H1 (cell line): ENCODE measurements around the gene TTBK2. TPM values are rescaled to one million over a fixed set of nuclear protein-coding genes. Genes with fewer than 3 reads are reported as not detected.

Experiments
- CTCF ChIA-PET: fragments of 300-600 bp; sonication (Branson Sonifier 250); formaldehyde crosslinking; loops from one replicate; lab custom pipeline; 2021; ENCODE audit not compliant: partially characterized antibody; lab: Charles Lee
- POLR2A ChIA-PET: fragments of 300-600 bp; sonication (Branson Sonifier 250); formaldehyde crosslinking; loops from one replicate; lab custom pipeline; 2021; ENCODE audit warnings: inconsistent platforms; ENCODE audit not compliant: partially characterized antibody; lab: Charles Lee
- DNase-seq, 2 experiments: peaks; one replicate each; pipeline versions ENCODE4 v3.0.0 to v3.0.0-alpha.2; 2010 to 2022; ENCODE audit warnings: low spot score in 2 of 2, low read depth in 1 of 2, mixed read lengths in 1 of 2
- FAIRE-seq: peaks from 2 replicates; lab custom pipeline; 2011; peaks lifted over from hg19 to GRCh38; lab: Jason Lieb, UNC
- H2AFZ ChIP-seq: 2 replicates; pipeline ENCODE4 v1.8.1; 2012; ENCODE audit warnings: low read length, inconsistent platforms
- H2AK5ac ChIP-seq: 2 replicates; pipeline ENCODE4 v1.6.1; 2013; ENCODE audit warnings: low read depth, low read length
- H2BK120ac ChIP-seq: replicated peaks from 2 replicates; pipeline ENCODE3; 2013; ENCODE audit warnings: low read depth, low read length, inconsistent platforms
- H2BK12ac ChIP-seq: 2 replicates; pipeline ENCODE4 v1.6.1; 2013; ENCODE audit warnings: low read depth, low read length
- H2BK15ac ChIP-seq: 2 replicates; pipeline ENCODE4 v1.6.1; 2013; ENCODE audit warnings: low read length
- H2BK20ac ChIP-seq: 2 replicates; pipeline ENCODE4 v1.6.1; 2013; ENCODE audit warnings: low read length
- H2BK5ac ChIP-seq: 2 replicates; pipeline ENCODE4 v1.6.1; 2013; ENCODE audit warnings: low read depth, low read length
- H3K14ac ChIP-seq: 2 replicates; pipeline ENCODE4 v1.6.1; 2013; ENCODE audit warnings: inconsistent platforms; ENCODE audit not compliant: insufficient read length
- H3K18ac ChIP-seq: 2 replicates; pipeline ENCODE4 v1.6.1; 2013; ENCODE audit warnings: low read length; ENCODE audit errors: extremely low read depth
- H3K23ac ChIP-seq: 2 replicates; pipeline ENCODE4 v1.6.1; 2013; ENCODE audit warnings: inconsistent platforms; ENCODE audit not compliant: insufficient read length
- H3K23me2 ChIP-seq: 2 replicates; pipeline ENCODE4 v1.6.1; 2013; ENCODE audit warnings: low read depth, low read length
- H3K27ac ChIP-seq: 2 replicates; pipeline ENCODE4 v1.6.1; 2011; ENCODE audit warnings: low read depth, low read length, inconsistent platforms
- H3K27me3 ChIP-seq, 4 experiments: replicated peaks in 1 of 4; 1 replicate in 1 of 4; 2 replicates in 3 of 4; pipeline versions ENCODE4 v1.6.1 to v1.8.1; 2011 to 2013; ENCODE audit warnings: low read length in 3 of 4, mild to moderate bottlenecking in 3 of 4, inconsistent platforms in 2 of 4, mixed read lengths in 2 of 4, moderate library complexity in 1 of 4; ENCODE audit not compliant: control insufficient read depth in 3 of 4, insufficient read depth in 3 of 4; ENCODE audit errors: extremely low read depth in 1 of 4
- H3K36me3 ChIP-seq, 4 experiments: 2 replicates each; pipeline versions ENCODE4 v1.6.1 to v1.8.1; 2011 to 2013; ENCODE audit warnings: mild to moderate bottlenecking in 4 of 4, low read length in 3 of 4, moderate library complexity in 2 of 4, control low read depth in 1 of 4, inconsistent platforms in 1 of 4; ENCODE audit not compliant: insufficient read depth in 4 of 4, control insufficient read depth in 2 of 4
- H3K4ac ChIP-seq: replicated peaks from 2 replicates; pipeline ENCODE3; 2013; ENCODE audit warnings: low read length, low read depth, mixed read lengths, inconsistent platforms; ENCODE audit not compliant: insufficient read length
- H3K4me1 ChIP-seq, 4 experiments: replicated peaks in 1 of 4; 1 replicate in 1 of 4; 2 replicates in 3 of 4; pipeline versions ENCODE4 v1.6.1 to v1.8.1; 2011 to 2013; ENCODE audit warnings: low read length in 3 of 4, inconsistent platforms in 2 of 4, mixed read lengths in 1 of 4; ENCODE audit not compliant: insufficient read depth in 4 of 4, control insufficient read depth in 3 of 4
- H3K4me2 ChIP-seq, 2 experiments: 2 replicates each; pipeline versions ENCODE4 v1.6.1 to v1.8.1; 2011 to 2013; ENCODE audit warnings: low read depth in 2 of 2, low read length in 2 of 2, control low read depth in 1 of 2, inconsistent platforms in 1 of 2, mild to moderate bottlenecking in 1 of 2; ENCODE audit not compliant: insufficient read depth in 1 of 2
- H3K4me3 ChIP-seq, 4 experiments: fragments of 200-600, 300-600 bp in 1 of 4; sonication (generic), shearing (Covaris generic), sonication (Bioruptor Twin) in 1 of 4; 2 replicates each; pipeline versions ENCODE4 v1.5.1 to v1.8.1; 2011 to 2016; ENCODE audit warnings: low read length in 4 of 4, low read depth in 3 of 4, control low read depth in 2 of 4, inconsistent platforms in 2 of 4, mild to moderate bottlenecking in 2 of 4, mixed read lengths in 1 of 4, moderate library complexity in 1 of 4; ENCODE audit not compliant: insufficient read depth in 2 of 4; ENCODE audit errors: extremely low read depth in 1 of 4
- H3K56ac ChIP-seq: replicated peaks from 2 replicates; pipeline ENCODE3; 2013; ENCODE audit warnings: low read depth, mild to moderate bottlenecking, mixed read lengths, low read length, inconsistent platforms; ENCODE audit not compliant: insufficient read length
- H3K79me1 ChIP-seq: 2 replicates; pipeline ENCODE4 v1.6.1; 2013; ENCODE audit warnings: low read depth, low read length, control low read depth
- H3K79me2 ChIP-seq, 2 experiments: 2 replicates each; pipeline versions ENCODE4 v1.6.1 to v1.8.1; 2012 to 2013; ENCODE audit warnings: low read length in 2 of 2, mild to moderate bottlenecking in 2 of 2, inconsistent platforms in 1 of 2; ENCODE audit not compliant: insufficient read depth in 2 of 2, control insufficient read depth in 1 of 2
- H3K9ac ChIP-seq, 4 experiments: replicated peaks in 1 of 4; 1 replicate in 1 of 4; 2 replicates in 3 of 4; pipeline versions ENCODE4 v1.6.1 to v1.8.1; 2011 to 2013; ENCODE audit warnings: low read depth in 3 of 4, low read length in 3 of 4, control low read depth in 2 of 4, mild to moderate bottlenecking in 2 of 4, moderate library complexity in 2 of 4, inconsistent platforms in 1 of 4; ENCODE audit errors: extremely low read depth in 1 of 4
- H3K9me3 ChIP-seq, 2 experiments: 2 replicates each; pipeline versions ENCODE4 v1.6.1 to v1.8.1; 2012 to 2013; ENCODE audit warnings: mild to moderate bottlenecking in 2 of 2, moderate library complexity in 2 of 2, control low read depth in 1 of 2, inconsistent platforms in 1 of 2, low read depth in 1 of 2, low read length in 1 of 2, mixed read lengths in 1 of 2; ENCODE audit not compliant: insufficient read depth in 2 of 2
- H4K20me1 ChIP-seq, 2 experiments: replicated peaks in 1 of 2; 2 replicates each; pipeline versions ENCODE3 to v1.8.1; 2011 to 2013; ENCODE audit warnings: inconsistent platforms in 2 of 2, low read length in 2 of 2, mild to moderate bottlenecking in 1 of 2; ENCODE audit not compliant: insufficient read depth in 2 of 2, control insufficient read depth in 1 of 2
- H4K5ac ChIP-seq: 2 replicates; pipeline ENCODE4 v1.6.1; 2013; ENCODE audit warnings: low read length, low read depth, mixed read lengths, inconsistent platforms; ENCODE audit not compliant: insufficient read length
- H4K8ac ChIP-seq: 2 replicates; pipeline ENCODE4 v1.8.0; 2013; ENCODE audit warnings: mild to moderate bottlenecking, moderate library complexity, low read length, inconsistent platforms; ENCODE audit not compliant: insufficient read depth; ENCODE audit errors: extremely low read depth
- H4K91ac ChIP-seq: replicated peaks from 2 replicates; pipeline ENCODE3; 2013; ENCODE audit warnings: low read length, mixed read lengths, inconsistent platforms; ENCODE audit not compliant: insufficient read length
- BRCA1 ChIP-seq: IDR thresholded peaks from 2 replicates; pipeline ENCODE4 v1.6.1; 2012; ENCODE audit warnings: low read depth, low read length, improper control_type of control experiment
- CTBP2 ChIP-seq: IDR thresholded peaks from 2 replicates; pipeline ENCODE4 v1.7.0; 2011; ENCODE audit warnings: borderline replicate concordance, mild to moderate bottlenecking, moderate library complexity, mixed read lengths, low read length; ENCODE audit not compliant: insufficient read depth, insufficient read length
- EGR1 ChIP-seq: IDR thresholded peaks from 2 replicates; pipeline ENCODE4 v1.6.1; 2011; ENCODE audit warnings: low read depth, low read length, borderline replicate concordance
- HDAC2 ChIP-seq, 2 experiments: fragments of 300-600 bp in 1 of 2; sonication (generic) in 1 of 2; IDR thresholded peaks; 2 replicates each; pipeline ENCODE4 v1.6.1; 2011 to 2012; ENCODE audit warnings: low read depth in 2 of 2, low read length in 2 of 2, mild to moderate bottlenecking in 2 of 2, moderate library complexity in 2 of 2, borderline replicate concordance in 1 of 2, inconsistent platforms in 1 of 2
- KDM5A ChIP-seq: fragments of 200-600 bp; IDR thresholded peaks from 2 replicates; pipeline ENCODE4 v1.7.1; 2012; ENCODE audit warnings: mild to moderate bottlenecking, low read length, inconsistent platforms, mixed read lengths
- MAFK ChIP-seq: IDR thresholded peaks from 2 replicates; pipeline ENCODE4 v1.6.1; 2012; ENCODE audit warnings: low read depth, mild to moderate bottlenecking, improper control_type of control experiment, low read length
- POLR2AphosphoS5 ChIP-seq: IDR thresholded peaks from 2 replicates; pipeline ENCODE4 v1.6.1; 2011; ENCODE audit warnings: low read depth, low read length
- SAP30 ChIP-seq: fragments of 300-600 bp; sonication (generic); IDR thresholded peaks from 2 replicates; pipeline ENCODE4 v1.7.1; 2012; ENCODE audit warnings: low read length, moderate library complexity, mild to moderate bottlenecking, inconsistent platforms; ENCODE audit not compliant: insufficient read depth, insufficient replicate concordance
- SIX5 ChIP-seq: IDR thresholded peaks from 2 replicates; pipeline ENCODE4 v1.6.1; 2011; ENCODE audit warnings: mild to moderate bottlenecking, low read depth, low read length
- SP1 ChIP-seq: IDR thresholded peaks from 2 replicates; pipeline ENCODE4 v1.6.1; 2011; ENCODE audit warnings: low read depth, low read length
- SUZ12 ChIP-seq: fragments of 200-600 bp; sonication (generic); IDR thresholded peaks from 2 replicates; pipeline ENCODE4 v1.6.1; 2012; ENCODE audit warnings: mild to moderate bottlenecking, inconsistent platforms, low read length, moderate library complexity, mixed read lengths
- TAF7 ChIP-seq: optimal IDR thresholded peaks from 2 replicates; pipeline ENCODE3; 2011; ENCODE audit warnings: low read depth, mild to moderate bottlenecking, inconsistent platforms, low read length, moderate library complexity, borderline replicate concordance
- WGBS, 2 experiments: shearing (Covaris generic) in 1 of 2; methylation state at CpG; one replicate each; pipeline versions ENCODE4 v1.1.6 to v1.1.7; 2013 to 2015; ENCODE audit warnings: low lambda C conversion rate in 2 of 2, mixed read lengths in 2 of 2, inconsistent platforms in 1 of 2, low coverage in 1 of 2, missing lambda C conversion rate in 1 of 2; ENCODE audit not compliant: insufficient replicate concordance in 2 of 2, insufficient coverage in 1 of 2, insufficient read length in 1 of 2; ENCODE audit errors: extremely low coverage in 1 of 2, missing lambda C conversion rate in 1 of 2; 5-methylcytosine and 5-hydroxymethylcytosine counted together
- polyA plus RNA-seq, 7 experiments: library from polyadenylated mRNA; depleted of rRNA in 3 of 7; stranded (reverse) in 5 of 7; unstranded in 2 of 7; fragments of >200 nt in 5 of 7; fragments of 200-250 nt in 2 of 7; gene quantifications; 1 replicate in 5 of 7; 2 replicates in 1 of 7; 4 replicates in 1 of 7; pipeline versions ENCODE4 v1.2.1 to v1.2.3, GENCODE V29; 2011 to 2013; ENCODE audit warnings: missing spikeins in 2 of 7, mixed read lengths in 2 of 7
- total RNA-seq: library from RNA; stranded (reverse); fragmentation: NEBNext Ultra II Directional; extraction: Animal tissue kit (Norgen Biotek cat#: 25700); gene quantifications from 2 replicates; pipeline ENCODE4 v1.2.1, GENCODE V29; 2021

TTBK2 gene
- total and polyA plus RNA-seq, 2 of the 8 experiments (the other 6 are each of a cell fraction or from before 2014, with no cell fraction given), result 2.7 to 18.2 TPM

DNA sequence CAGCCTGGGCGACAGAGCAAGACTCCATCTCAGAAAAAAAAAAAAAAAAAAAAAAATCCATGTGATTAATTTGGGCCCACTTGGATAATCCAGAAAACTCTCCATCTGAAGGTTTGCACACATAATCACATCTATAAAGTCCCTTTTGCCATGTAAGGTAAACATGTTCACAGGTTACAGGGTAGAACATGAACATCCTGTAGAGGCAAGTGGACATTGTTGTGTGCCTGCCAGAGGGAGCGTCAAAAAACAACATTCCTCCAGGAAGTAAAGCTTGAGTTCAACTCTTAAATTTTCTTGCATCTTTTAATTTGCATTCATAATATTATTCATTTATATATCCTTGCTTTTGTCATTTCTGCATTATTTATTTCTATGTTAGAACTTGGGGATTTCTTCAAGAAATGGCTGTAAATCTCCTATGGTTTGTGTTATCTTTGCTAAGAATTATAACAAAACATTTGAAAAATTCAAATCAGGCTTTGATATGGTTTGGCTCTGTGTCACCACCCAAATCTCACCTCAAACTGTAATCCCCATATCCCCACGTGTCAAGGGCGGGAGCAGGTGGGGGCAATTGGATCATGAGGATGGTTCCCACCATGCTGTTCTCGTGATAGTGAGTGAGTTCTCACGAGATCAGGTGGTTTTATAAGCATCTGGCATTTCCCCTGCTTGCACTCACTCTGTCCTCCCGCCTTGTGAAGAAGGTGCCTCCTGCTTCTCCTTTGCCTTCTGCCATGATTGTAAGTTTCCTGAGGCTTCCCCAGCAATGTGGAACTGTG lies 11.3 kb upstream of the TTBK2 start:
- Histone ChIP-seq H3K56ac (no peak overlapping the region), H3K9me3 (no peaks in the 10 kb centered on the region), H3K4ac (no peak overlapping the region), H3K27me3 (no peaks in the 10 kb centered on the region), H3K79me2 (no peaks in the 10 kb centered on the region), H3K14ac (no peak overlapping the region), H2BK20ac (no peak overlapping the region), H3K27ac (no peak overlapping the region), H2AK5ac (no peak overlapping the region), H4K5ac (no peak overlapping the region), H3K4me1 (no peaks in the 10 kb centered on the region), H4K91ac (no peak overlapping the region), H2BK120ac (no peak overlapping the region), H3K36me3 (no peaks in the 10 kb centered on the region), H2AFZ (no peak overlapping the region), H4K20me1 (no peaks in the 10 kb centered on the region), H2BK5ac (no peak overlapping the region), H2BK12ac (no peak overlapping the region), H4K8ac (no peak overlapping the region), H3K4me3 (no peak overlapping the region), H2BK15ac (no peak overlapping the region), H3K9ac (no peak overlapping the region), H3K23me2 (no peaks in the 10 kb centered on the region; the same call in 1 of the 2 replicates), H3K18ac (no peak overlapping the region), H3K79me1 (no peaks in the 10 kb centered on the region), H3K23ac (no peak overlapping the region), H3K4me2 (no peak overlapping the region)
- WGBS, 2 experiments, result 90% methylated on average over 6 of the region's 7 CpGs; no CpG with 5 or more reads in 1 of the 2 experiments
- ChIA-PET POLR2A (interaction anchor here (0.7 kb wide), 1 partner anchor 22 kb away, joined by 3 read pairs; no protein-coding TSS in a partner anchor), CTCF (interaction anchor here (0.9 to 1.6 kb wide), 2 partner anchors 22 to 61 kb away, joined by 5 to 8 read pairs; no protein-coding TSS in a partner anchor)
- peak in 1 of 2 experiments; percentile 26 for DNase-seq
- no peak for FAIRE-seq
- TF ChIP-seq TAF7 (no peak), SP1 (no peak), MAFK (no peak), HDAC2 (IDR thresholded peaks at IDR 0.05; ENCODE audit: borderline replicate concordance in 1 of 2, low read depth in 2 of 2, low read length in 2 of 2) (no peak), SAP30 (no peak), KDM5A (no peak), SIX5 (no peak), SUZ12 (no peak), EGR1 (no peak), CTBP2 (no peak), BRCA1 (no peak), POLR2AphosphoS5 (no peak)
